Left ventricle myocardium inferior (tissue), 1 donor: ENCODE data around the gene PIK3IP1. TPM values are rescaled to one million over a fixed set of nuclear protein-coding genes. Genes with fewer than 3 reads are reported as not detected.

ENCODE experiments used
- DNase-seq: peaks from one replicate; pipeline ENCODE4 v3.0.0-alpha.2; 2020
- H3K27ac ChIP-seq: fragments of 200-600 bp; replicated peaks from 2 replicates; pipeline ENCODE4 v1.8.0; 2021
- H3K27me3 ChIP-seq: fragments of 200-600 bp; 2 replicates; pipeline ENCODE4 v1.8.0; 2021; ENCODE audit warnings: low read depth
- H3K36me3 ChIP-seq: fragments of 200-600 bp; 2 replicates; pipeline ENCODE4 v1.8.0; 2021
- H3K4me1 ChIP-seq: fragments of 200-600 bp; 2 replicates; pipeline ENCODE4 v1.8.0; 2021
- H3K4me3 ChIP-seq: fragments of 200-600 bp; 2 replicates; pipeline ENCODE4 v1.8.0; 2021; ENCODE audit warnings: mild to moderate bottlenecking, moderate library complexity
- H3K9me3 ChIP-seq: fragments of 200-600 bp; replicated peaks from 2 replicates; pipeline ENCODE4 v1.8.0; 2021
- intact Hi-C: fragments of 100-400 bp; cut with micrococcal nuclease; formaldehyde crosslinking; loops from one replicate; pipeline ENCODE4 v1.11.0; 2022
- total RNA-seq: library from RNA; stranded (reverse); fragmentation: NEBNext Ultra II Directional; extraction: Animal tissue kit (Norgen Biotek cat#: 25700); gene quantifications from one replicate; pipeline ENCODE4 v1.2.1, GENCODE V29; 2021
- TF ChIP-seq, protein P1 (sequence below): fragments of 200-600 bp; IDR thresholded peaks from 2 replicates; pipeline ENCODE4 v1.8.0; 2021; ENCODE audit warnings: antibody characterized with exemption, mild to moderate bottlenecking, borderline replicate concordance
- donor health status: DM: no; HTN: yes; CAD: no; lungs with severe emphysema.

Gene PIK3IP1
- total RNA-seq, 1 donor from 2014 or later, result 11.1 TPM

DNA sequence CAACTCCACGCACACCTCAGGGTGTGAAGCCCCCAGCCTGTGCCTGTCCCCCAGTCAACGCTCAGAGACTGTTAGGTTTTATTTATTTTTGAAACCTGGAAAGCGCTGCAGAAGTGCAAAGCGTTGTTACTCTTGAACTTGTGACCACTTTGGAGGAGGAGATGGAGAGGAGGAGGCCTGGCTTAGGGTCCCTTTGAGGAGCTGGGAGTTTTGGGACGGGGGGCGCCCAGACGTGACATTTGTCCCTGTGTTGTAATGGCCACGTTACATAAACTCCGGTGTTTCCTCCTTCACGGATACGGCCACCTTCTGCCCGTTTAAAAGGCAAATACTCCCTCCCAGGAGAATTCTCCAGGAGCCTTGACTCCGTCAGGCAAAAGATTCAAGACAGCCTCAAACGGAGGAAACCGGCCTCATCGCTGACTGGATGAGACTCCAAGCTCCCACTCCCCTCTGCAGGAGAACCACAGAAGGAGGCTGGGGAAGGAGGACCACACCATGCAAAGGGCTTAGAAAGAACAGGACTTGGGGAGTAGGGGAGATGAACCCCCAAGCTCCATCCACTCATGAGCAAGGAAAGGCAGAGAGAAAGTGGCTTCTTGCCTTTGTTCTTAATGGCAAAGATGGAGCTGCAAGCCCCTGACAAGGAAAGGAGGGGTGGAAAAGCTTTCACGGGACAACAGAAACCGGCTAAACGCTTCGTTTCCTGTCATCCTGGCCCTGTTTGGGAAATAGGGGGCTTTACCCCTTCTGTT, 630 bp downstream of the PIK3IP1 start:
- Histone ChIP-seq H3K27me3 (no peaks in the 10 kb centered on the region), H3K36me3 (peaks cover 27% of the 10 kb centered on the region), H3K4me3 (peak overlapping the region; percentile 85), H3K9me3 (no peaks in the 10 kb centered on the region), H3K4me1 (peaks cover 90% of the 10 kb centered on the region), H3K27ac (peak overlapping the region; percentile 98)
- TF ChIP-seq, protein P1, sequence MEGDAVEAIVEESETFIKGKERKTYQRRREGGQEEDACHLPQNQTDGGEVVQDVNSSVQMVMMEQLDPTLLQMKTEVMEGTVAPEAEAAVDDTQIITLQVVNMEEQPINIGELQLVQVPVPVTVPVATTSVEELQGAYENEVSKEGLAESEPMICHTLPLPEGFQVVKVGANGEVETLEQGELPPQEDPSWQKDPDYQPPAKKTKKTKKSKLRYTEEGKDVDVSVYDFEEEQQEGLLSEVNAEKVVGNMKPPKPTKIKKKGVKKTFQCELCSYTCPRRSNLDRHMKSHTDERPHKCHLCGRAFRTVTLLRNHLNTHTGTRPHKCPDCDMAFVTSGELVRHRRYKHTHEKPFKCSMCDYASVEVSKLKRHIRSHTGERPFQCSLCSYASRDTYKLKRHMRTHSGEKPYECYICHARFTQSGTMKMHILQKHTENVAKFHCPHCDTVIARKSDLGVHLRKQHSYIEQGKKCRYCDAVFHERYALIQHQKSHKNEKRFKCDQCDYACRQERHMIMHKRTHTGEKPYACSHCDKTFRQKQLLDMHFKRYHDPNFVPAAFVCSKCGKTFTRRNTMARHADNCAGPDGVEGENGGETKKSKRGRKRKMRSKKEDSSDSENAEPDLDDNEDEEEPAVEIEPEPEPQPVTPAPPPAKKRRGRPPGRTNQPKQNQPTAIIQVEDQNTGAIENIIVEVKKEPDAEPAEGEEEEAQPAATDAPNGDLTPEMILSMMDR, result no peak
- no peak for DNase-seq
- intact Hi-C loops, result no loop called here

DNA sequence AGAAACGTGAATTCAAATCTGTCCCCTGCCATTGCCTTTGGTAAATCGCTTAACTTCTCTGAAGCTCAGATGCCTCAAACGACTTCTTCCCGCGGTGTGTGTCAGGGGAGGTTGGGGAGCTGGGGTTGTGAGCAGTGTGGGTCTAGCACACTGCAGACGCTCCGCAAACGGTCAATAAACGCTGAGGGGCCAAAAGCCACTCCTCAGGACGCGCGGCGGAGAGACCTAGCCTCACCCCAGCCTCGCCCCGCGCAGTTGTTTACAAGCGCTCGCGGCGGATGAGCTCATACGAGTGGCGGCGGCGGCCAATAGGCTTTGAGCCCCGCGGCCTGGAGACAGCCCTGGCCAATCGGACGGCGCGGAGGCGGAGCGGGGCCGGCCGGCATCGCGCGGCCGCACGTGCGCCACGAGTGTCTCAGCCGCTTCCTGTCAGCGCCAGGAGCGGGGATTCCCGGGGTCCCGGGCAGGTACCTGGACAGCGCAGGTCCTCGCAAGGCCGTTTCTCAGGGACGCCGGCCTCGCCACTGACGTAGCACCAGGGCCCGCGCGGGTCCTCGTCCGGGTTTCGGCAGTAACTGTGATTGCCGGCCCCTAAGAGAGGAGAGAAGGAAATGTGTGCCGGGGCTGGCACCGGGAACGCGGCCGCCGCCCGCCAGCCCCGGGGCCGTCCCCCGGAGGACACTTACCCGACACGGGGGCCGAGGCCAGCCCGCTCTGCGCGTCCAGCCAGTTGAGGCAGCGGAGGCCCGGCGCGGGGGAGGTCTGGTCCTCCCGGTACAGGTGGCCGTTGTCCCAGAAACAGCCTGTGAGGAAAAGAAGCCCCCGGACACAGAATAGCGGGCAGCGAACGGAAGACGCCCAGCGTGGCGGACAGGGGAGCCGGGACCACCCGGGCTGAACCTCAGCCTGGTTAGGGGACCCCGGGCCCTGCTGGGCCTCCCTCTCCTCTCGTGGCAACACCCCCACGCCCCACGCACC, 1.5 kb downstream of the PIK3IP1 start:
- TF ChIP-seq, protein P1, result no peak
- H3K4me1 ChIP-seq, result peaks cover 90% of the 10 kb centered on the region
- H3K4me3 ChIP-seq, result peak overlapping the region; percentile 85
- no peaks in the 10 kb centered on the region for H3K27me3 ChIP-seq
- peaks cover 35% of the 10 kb centered on the region for H3K36me3 ChIP-seq
- intact Hi-C loops, result no loop called here
- DNase-seq, result peak; percentile 96
- H3K27ac ChIP-seq, result peak overlapping the region; percentile 98
- no peaks in the 10 kb centered on the region for H3K9me3 ChIP-seq

DNA sequence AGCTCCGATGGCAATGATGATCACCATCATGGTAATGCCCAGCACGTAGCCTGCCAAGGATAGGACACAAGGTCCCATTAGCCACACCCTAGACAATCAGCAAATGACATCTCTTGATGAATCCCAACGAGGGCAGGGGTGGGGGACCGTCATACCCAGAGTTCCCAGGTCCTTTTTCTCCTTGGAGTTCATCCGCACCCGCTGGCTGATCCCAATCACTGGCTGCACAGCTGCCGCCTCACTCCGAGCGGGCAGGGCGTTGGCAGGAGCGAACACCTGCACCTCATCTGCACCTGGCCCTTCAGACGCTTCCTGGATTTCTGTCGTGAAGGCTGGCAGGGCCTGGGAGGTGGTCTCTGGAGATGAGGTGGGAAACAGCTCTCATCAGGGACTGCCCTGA, 2.9 kb downstream of the PIK3IP1 start:
- no peak for DNase-seq
- intact Hi-C loops, result no loop called here
- H3K4me3 ChIP-seq, result peak overlapping the region; percentile 85

DNA sequence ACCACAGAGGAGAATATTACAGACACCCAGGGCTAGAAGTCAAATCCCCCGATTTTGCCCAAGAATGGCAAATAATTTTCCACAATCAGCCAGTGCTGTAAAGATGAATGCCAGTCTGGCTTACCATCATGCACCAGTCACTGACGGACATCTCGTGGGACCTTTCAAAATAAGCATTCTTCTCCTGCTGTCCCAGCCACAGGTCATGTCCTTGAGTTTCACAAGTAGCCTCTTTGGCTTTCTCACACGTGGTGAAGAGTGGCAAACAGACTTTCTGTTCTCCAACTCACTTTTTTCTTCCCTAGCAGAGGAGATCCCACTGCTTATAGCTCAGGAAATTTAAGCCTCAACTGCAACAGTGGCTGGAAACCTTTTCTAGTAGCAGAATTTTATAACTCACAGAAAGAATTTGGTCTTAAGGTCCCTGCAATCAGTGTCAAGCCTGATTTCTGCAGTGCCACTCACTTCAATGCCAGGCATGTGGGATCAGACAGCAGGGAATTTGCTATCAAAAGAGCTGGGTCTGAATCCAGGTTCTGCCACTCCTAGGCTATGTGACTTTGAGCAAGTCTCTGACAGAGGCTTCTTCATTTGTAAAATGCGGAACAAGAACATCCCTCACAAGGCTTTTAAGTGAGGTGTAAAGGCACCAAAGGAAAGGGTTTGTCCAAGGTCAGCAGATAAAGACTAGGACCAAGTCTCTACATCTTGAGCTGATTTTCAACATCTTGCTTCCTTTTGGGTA, 3.6 kb downstream of the PIK3IP1 start:
- TF ChIP-seq, protein P1, result no peak
- Histone ChIP-seq H3K27ac (peak overlapping the region; percentile 98), H3K4me3 (peak overlapping the region; percentile 85), H3K36me3 (peaks cover 57% of the 10 kb centered on the region), H3K4me1 (peaks cover 90% of the 10 kb centered on the region), H3K27me3 (no peaks in the 10 kb centered on the region), H3K9me3 (no peaks in the 10 kb centered on the region)
- no peak for DNase-seq
- intact Hi-C loops, result no loop called here

More for the DNA sequence above, 2.9 kb downstream of the PIK3IP1 start:
- H3K9me3 ChIP-seq, result no peaks in the 10 kb centered on the region
- H3K36me3 ChIP-seq, result peaks cover 50% of the 10 kb centered on the region
- H3K27ac ChIP-seq, result peak overlapping the region; percentile 98
- no peaks in the 10 kb centered on the region for H3K27me3 ChIP-seq
- H3K4me1 ChIP-seq, result peaks cover 96% of the 10 kb centered on the region
- TF ChIP-seq, protein P1, result no peak

DNA sequence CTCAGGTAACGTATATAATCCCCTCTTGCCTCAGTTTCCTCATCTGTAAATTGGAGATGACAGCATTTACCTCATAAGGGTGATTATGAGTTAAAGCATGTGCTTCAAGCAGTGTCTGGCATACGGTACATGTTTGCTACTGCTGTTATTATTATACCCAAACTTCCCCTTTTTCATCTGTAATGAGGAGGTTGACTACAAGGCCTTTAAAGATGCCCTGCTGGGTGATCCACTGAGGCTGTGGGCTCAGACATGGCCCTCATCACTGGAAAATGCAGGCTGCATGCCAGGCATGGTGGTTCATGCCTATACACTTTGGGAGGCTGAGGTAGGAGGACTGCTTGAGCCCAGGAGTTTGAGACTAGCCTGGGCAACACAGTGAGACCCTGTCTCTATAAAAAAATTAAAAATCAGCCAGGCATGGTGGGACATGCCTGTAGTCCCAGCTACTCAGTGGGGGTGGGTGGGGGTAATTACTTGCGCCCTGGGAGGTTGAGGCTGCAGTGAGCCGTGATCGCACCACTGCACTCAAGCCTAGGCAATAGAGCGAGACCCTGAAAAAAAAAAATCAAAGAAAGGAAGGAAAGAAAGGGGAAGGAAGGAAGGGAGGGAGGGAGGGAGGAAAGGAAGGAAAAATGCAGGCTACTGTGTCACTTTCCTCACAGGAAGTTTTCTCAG, 4.3 kb downstream of the PIK3IP1 start:
- Histone ChIP-seq H3K4me3 (peak overlapping the region; percentile 85), H3K36me3 (peaks cover 64% of the 10 kb centered on the region), H3K27ac (peak overlapping the region; percentile 98), H3K4me1 (peaks cover 83% of the 10 kb centered on the region), H3K27me3 (no peaks in the 10 kb centered on the region), H3K9me3 (no peaks in the 10 kb centered on the region)
- intact Hi-C loops, result no loop called here
- TF ChIP-seq, protein P1, result no peak
- no peak for DNase-seq
